H1 (cell line): ENCODE data around the gene ARFGEF3. TPM values are rescaled to one million over a fixed set of nuclear protein-coding genes. Genes with fewer than 3 reads are reported as not detected.

Experiments
- CTCF ChIA-PET: fragments of 300-600 bp; sonication (Branson Sonifier 250); formaldehyde crosslinking; loops from one replicate; lab custom pipeline; 2021; ENCODE audit not compliant: partially characterized antibody; lab: Charles Lee
- POLR2A ChIA-PET: fragments of 300-600 bp; sonication (Branson Sonifier 250); formaldehyde crosslinking; loops from one replicate; lab custom pipeline; 2021; ENCODE audit warnings: inconsistent platforms; ENCODE audit not compliant: partially characterized antibody; lab: Charles Lee
- DNase-seq, 2 experiments: peaks; one replicate each; pipeline versions ENCODE4 v3.0.0 to v3.0.0-alpha.2; 2010 to 2022; ENCODE audit warnings: low spot score in 2 of 2, low read depth in 1 of 2, mixed read lengths in 1 of 2
- FAIRE-seq: peaks from 2 replicates; lab custom pipeline; 2011; peaks lifted over from hg19 to GRCh38; lab: Jason Lieb, UNC
- H2AFZ ChIP-seq: 2 replicates; pipeline ENCODE4 v1.8.1; 2012; ENCODE audit warnings: low read length, inconsistent platforms
- H2AK5ac ChIP-seq: 2 replicates; pipeline ENCODE4 v1.6.1; 2013; ENCODE audit warnings: low read depth, low read length
- H2BK120ac ChIP-seq: replicated peaks from 2 replicates; pipeline ENCODE3; 2013; ENCODE audit warnings: low read depth, low read length, inconsistent platforms
- H2BK12ac ChIP-seq: 2 replicates; pipeline ENCODE4 v1.6.1; 2013; ENCODE audit warnings: low read depth, low read length
- H2BK15ac ChIP-seq: 2 replicates; pipeline ENCODE4 v1.6.1; 2013; ENCODE audit warnings: low read length
- H2BK20ac ChIP-seq: 2 replicates; pipeline ENCODE4 v1.6.1; 2013; ENCODE audit warnings: low read length
- H2BK5ac ChIP-seq: 2 replicates; pipeline ENCODE4 v1.6.1; 2013; ENCODE audit warnings: low read depth, low read length
- H3K14ac ChIP-seq: 2 replicates; pipeline ENCODE4 v1.6.1; 2013; ENCODE audit warnings: inconsistent platforms; ENCODE audit not compliant: insufficient read length
- H3K18ac ChIP-seq: 2 replicates; pipeline ENCODE4 v1.6.1; 2013; ENCODE audit warnings: low read length; ENCODE audit errors: extremely low read depth
- H3K23ac ChIP-seq: 2 replicates; pipeline ENCODE4 v1.6.1; 2013; ENCODE audit warnings: inconsistent platforms; ENCODE audit not compliant: insufficient read length
- H3K23me2 ChIP-seq: 2 replicates; pipeline ENCODE4 v1.6.1; 2013; ENCODE audit warnings: low read depth, low read length
- H3K27ac ChIP-seq: 2 replicates; pipeline ENCODE4 v1.6.1; 2011; ENCODE audit warnings: low read depth, low read length, inconsistent platforms
- H3K27me3 ChIP-seq, 4 experiments: replicated peaks in 1 of 4; 1 replicate in 1 of 4; 2 replicates in 3 of 4; pipeline versions ENCODE4 v1.6.1 to v1.8.1; 2011 to 2013; ENCODE audit warnings: low read length in 3 of 4, mild to moderate bottlenecking in 3 of 4, inconsistent platforms in 2 of 4, mixed read lengths in 2 of 4, moderate library complexity in 1 of 4; ENCODE audit not compliant: control insufficient read depth in 3 of 4, insufficient read depth in 3 of 4; ENCODE audit errors: extremely low read depth in 1 of 4
- H3K36me3 ChIP-seq, 4 experiments: 2 replicates each; pipeline versions ENCODE4 v1.6.1 to v1.8.1; 2011 to 2013; ENCODE audit warnings: mild to moderate bottlenecking in 4 of 4, low read length in 3 of 4, moderate library complexity in 2 of 4, control low read depth in 1 of 4, inconsistent platforms in 1 of 4; ENCODE audit not compliant: insufficient read depth in 4 of 4, control insufficient read depth in 2 of 4
- H3K4ac ChIP-seq: replicated peaks from 2 replicates; pipeline ENCODE3; 2013; ENCODE audit warnings: low read length, low read depth, mixed read lengths, inconsistent platforms; ENCODE audit not compliant: insufficient read length
- H3K4me1 ChIP-seq, 4 experiments: replicated peaks in 1 of 4; 1 replicate in 1 of 4; 2 replicates in 3 of 4; pipeline versions ENCODE4 v1.6.1 to v1.8.1; 2011 to 2013; ENCODE audit warnings: low read length in 3 of 4, inconsistent platforms in 2 of 4, mixed read lengths in 1 of 4; ENCODE audit not compliant: insufficient read depth in 4 of 4, control insufficient read depth in 3 of 4
- H3K4me2 ChIP-seq, 2 experiments: 2 replicates each; pipeline versions ENCODE4 v1.6.1 to v1.8.1; 2011 to 2013; ENCODE audit warnings: low read depth in 2 of 2, low read length in 2 of 2, control low read depth in 1 of 2, inconsistent platforms in 1 of 2, mild to moderate bottlenecking in 1 of 2; ENCODE audit not compliant: insufficient read depth in 1 of 2
- H3K4me3 ChIP-seq, 4 experiments: fragments of 200-600, 300-600 bp in 1 of 4; sonication (generic), shearing (Covaris generic), sonication (Bioruptor Twin) in 1 of 4; 2 replicates each; pipeline versions ENCODE4 v1.5.1 to v1.8.1; 2011 to 2016; ENCODE audit warnings: low read length in 4 of 4, low read depth in 3 of 4, control low read depth in 2 of 4, inconsistent platforms in 2 of 4, mild to moderate bottlenecking in 2 of 4, mixed read lengths in 1 of 4, moderate library complexity in 1 of 4; ENCODE audit not compliant: insufficient read depth in 2 of 4; ENCODE audit errors: extremely low read depth in 1 of 4
- H3K56ac ChIP-seq: replicated peaks from 2 replicates; pipeline ENCODE3; 2013; ENCODE audit warnings: low read depth, mild to moderate bottlenecking, mixed read lengths, low read length, inconsistent platforms; ENCODE audit not compliant: insufficient read length
- H3K79me1 ChIP-seq: 2 replicates; pipeline ENCODE4 v1.6.1; 2013; ENCODE audit warnings: low read depth, low read length, control low read depth
- H3K79me2 ChIP-seq, 2 experiments: 2 replicates each; pipeline versions ENCODE4 v1.6.1 to v1.8.1; 2012 to 2013; ENCODE audit warnings: low read length in 2 of 2, mild to moderate bottlenecking in 2 of 2, inconsistent platforms in 1 of 2; ENCODE audit not compliant: insufficient read depth in 2 of 2, control insufficient read depth in 1 of 2
- H3K9ac ChIP-seq, 4 experiments: replicated peaks in 1 of 4; 1 replicate in 1 of 4; 2 replicates in 3 of 4; pipeline versions ENCODE4 v1.6.1 to v1.8.1; 2011 to 2013; ENCODE audit warnings: low read depth in 3 of 4, low read length in 3 of 4, control low read depth in 2 of 4, mild to moderate bottlenecking in 2 of 4, moderate library complexity in 2 of 4, inconsistent platforms in 1 of 4; ENCODE audit errors: extremely low read depth in 1 of 4
- H3K9me3 ChIP-seq, 2 experiments: 2 replicates each; pipeline versions ENCODE4 v1.6.1 to v1.8.1; 2012 to 2013; ENCODE audit warnings: mild to moderate bottlenecking in 2 of 2, moderate library complexity in 2 of 2, control low read depth in 1 of 2, inconsistent platforms in 1 of 2, low read depth in 1 of 2, low read length in 1 of 2, mixed read lengths in 1 of 2; ENCODE audit not compliant: insufficient read depth in 2 of 2
- H4K20me1 ChIP-seq, 2 experiments: replicated peaks in 1 of 2; 2 replicates each; pipeline versions ENCODE3 to v1.8.1; 2011 to 2013; ENCODE audit warnings: inconsistent platforms in 2 of 2, low read length in 2 of 2, mild to moderate bottlenecking in 1 of 2; ENCODE audit not compliant: insufficient read depth in 2 of 2, control insufficient read depth in 1 of 2
- H4K5ac ChIP-seq: 2 replicates; pipeline ENCODE4 v1.6.1; 2013; ENCODE audit warnings: low read length, low read depth, mixed read lengths, inconsistent platforms; ENCODE audit not compliant: insufficient read length
- H4K8ac ChIP-seq: 2 replicates; pipeline ENCODE4 v1.8.0; 2013; ENCODE audit warnings: mild to moderate bottlenecking, moderate library complexity, low read length, inconsistent platforms; ENCODE audit not compliant: insufficient read depth; ENCODE audit errors: extremely low read depth
- H4K91ac ChIP-seq: replicated peaks from 2 replicates; pipeline ENCODE3; 2013; ENCODE audit warnings: low read length, mixed read lengths, inconsistent platforms; ENCODE audit not compliant: insufficient read length
- BACH1 ChIP-seq: IDR thresholded peaks from 2 replicates; pipeline ENCODE4 v1.6.1; 2012; ENCODE audit warnings: low read length, improper control_type of control experiment
- CTCF ChIP-seq, 3 experiments: IDR thresholded peaks; 1 replicate in 2 of 3; 2 replicates in 1 of 3; pipeline versions ENCODE4 v1.5.1 to v1.6.1; 2011; ENCODE audit warnings: low read length in 3 of 3, mild to moderate bottlenecking in 3 of 3, inconsistent platforms in 2 of 3, low read depth in 1 of 3, moderate library complexity in 1 of 3; ENCODE audit not compliant: insufficient read depth in 1 of 3; ENCODE audit errors: control extremely low read depth in 1 of 3
- GABPA ChIP-seq: IDR thresholded peaks from 2 replicates; pipeline ENCODE4 v1.6.1; 2011; ENCODE audit warnings: mild to moderate bottlenecking, low read length, moderate library complexity, borderline replicate concordance; ENCODE audit not compliant: insufficient read depth
- RAD21 ChIP-seq, 2 experiments: IDR thresholded peaks in 1 of 2; conservative IDR thresholded peaks in 1 of 2; 2 replicates each; pipeline ENCODE4 v1.6.1; 2011; ENCODE audit warnings: low read depth in 2 of 2, low read length in 2 of 2, improper control_type of control experiment in 1 of 2, inconsistent platforms in 1 of 2, mild to moderate bottlenecking in 1 of 2, moderate library complexity in 1 of 2
- SP4 ChIP-seq: IDR thresholded peaks from 2 replicates; pipeline ENCODE4 v1.6.1; 2012; ENCODE audit warnings: low read length, inconsistent platforms
- WGBS, 2 experiments: shearing (Covaris generic) in 1 of 2; methylation state at CpG; one replicate each; pipeline versions ENCODE4 v1.1.6 to v1.1.7; 2013 to 2015; ENCODE audit warnings: low lambda C conversion rate in 2 of 2, mixed read lengths in 2 of 2, inconsistent platforms in 1 of 2, low coverage in 1 of 2, missing lambda C conversion rate in 1 of 2; ENCODE audit not compliant: insufficient replicate concordance in 2 of 2, insufficient coverage in 1 of 2, insufficient read length in 1 of 2; ENCODE audit errors: extremely low coverage in 1 of 2, missing lambda C conversion rate in 1 of 2; 5-methylcytosine and 5-hydroxymethylcytosine counted together
- polyA plus RNA-seq, 7 experiments: library from polyadenylated mRNA; depleted of rRNA in 3 of 7; stranded (reverse) in 5 of 7; unstranded in 2 of 7; fragments of >200 nt in 5 of 7; fragments of 200-250 nt in 2 of 7; gene quantifications; 1 replicate in 5 of 7; 2 replicates in 1 of 7; 4 replicates in 1 of 7; pipeline versions ENCODE4 v1.2.1 to v1.2.3, GENCODE V29; 2011 to 2013; ENCODE audit warnings: missing spikeins in 2 of 7, mixed read lengths in 2 of 7
- total RNA-seq: library from RNA; stranded (reverse); fragmentation: NEBNext Ultra II Directional; extraction: Animal tissue kit (Norgen Biotek cat#: 25700); gene quantifications from 2 replicates; pipeline ENCODE4 v1.2.1, GENCODE V29; 2021

Gene ARFGEF3
- total and polyA plus RNA-seq, 2 of the 8 experiments (the other 6 are each of a cell fraction or from before 2014, with no cell fraction given), result 5.8 to 23.2 TPM

GRCh38 chr6:138387577-138388368, 226.0 kb downstream of the ARFGEF3 start:
- Histone ChIP-seq H3K4me3 (no peak overlapping the region), H3K36me3 (no peaks in the 10 kb centered on the region), H4K8ac (no peak overlapping the region), H2AK5ac (no peak overlapping the region), H2BK15ac (no peak overlapping the region), H3K4me1 (peaks cover 0 to 4% (median 1%) of the 10 kb centered on the region in 4 experiments; a peak in 3 of 7 replicates), H3K27me3 (no peaks in the 10 kb centered on the region), H3K23ac (no peak overlapping the region)
- TF ChIP-seq GABPA (no peak), RAD21 (IDR thresholded peaks at IDR 0.05 in 1 of 2, conservative IDR thresholded peaks at IDR 0.05 in 1 of 2; ENCODE audit: low read depth in 2 of 2, low read length in 2 of 2) (no peak), CTCF (IDR thresholded peaks at IDR 0.05; ENCODE audit: control extremely low read depth in 1 of 3, insufficient read depth in 1 of 3, low read depth in 1 of 3, low read length in 3 of 3) (no peak), SP4 (no peak), BACH1 (no peak)
- TF ChIP-seq, all 59 proteins: peak for 0
- Histone ChIP-seq H2BK5ac (no peak overlapping the region), H2BK20ac (no peak overlapping the region), H3K9ac (no peak overlapping the region), H4K91ac (no peak overlapping the region), H3K18ac (no peak overlapping the region), H3K27ac (no peak overlapping the region), H3K14ac (no peak overlapping the region), H3K56ac (no peak overlapping the region), H4K5ac (no peak overlapping the region), H2AFZ (0 out of 2 replicates have a peak overlapping the region, but pooled peaks have one; percentile 38), H3K79me1 (no peaks in the 10 kb centered on the region), H3K9me3 (no peaks in the 10 kb centered on the region), H2BK12ac (no peak overlapping the region), H3K4me2 (no peak overlapping the region), H3K79me2 (no peaks in the 10 kb centered on the region), H2BK120ac (no peak overlapping the region), H3K23me2 (no peaks in the 10 kb centered on the region), H4K20me1 (no peaks in the 10 kb centered on the region), H3K4ac (no peak overlapping the region)
- 88% methylated on average over 8 of the region's 8 CpGs; no CpG with 5 or more reads in 1 of the 2 experiments for WGBS, 2 experiments
- no peak for DNase-seq
- CTCF ChIA-PET, result interaction anchor here (0.6 to 1.6 kb wide), 2 partner anchors 10 to 488 kb away, joined by 3 to 5 read pairs; no protein-coding TSS in a partner anchor
- FAIRE-seq, result no peak
- POLR2A ChIA-PET, result no interaction called here
